ENCODE data around the gene TENT4B.

Gene TENT4B

DNA sequence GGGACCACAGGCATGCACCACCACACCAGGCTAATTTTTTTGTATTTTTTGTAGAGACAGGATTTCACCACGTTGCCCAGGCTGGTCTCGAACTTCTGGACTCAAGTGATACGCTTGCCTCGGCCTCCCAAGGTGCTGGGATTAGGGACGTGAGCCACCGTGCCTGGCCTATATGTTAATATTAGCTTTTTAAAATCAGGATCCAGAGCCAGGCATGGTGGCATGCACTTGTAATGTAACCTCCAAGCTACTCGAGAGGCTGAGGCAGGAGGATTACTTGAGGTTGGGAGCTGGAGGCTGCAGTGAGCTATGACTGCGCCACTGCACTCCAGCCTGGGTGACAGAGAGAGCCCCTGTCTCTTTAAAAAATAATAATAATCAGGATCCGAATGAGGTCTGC, 104.8 kb downstream of the TENT4B start:
- no peak overlapping the region for H3K27ac Mint-ChIP-seq
- H3K4me3 Mint-ChIP-seq: no peak overlapping the region
- H3K36me3 Mint-ChIP-seq: peaks cover 0 to 8% of the 10 kb centered on the region in 2 donors
- H3K9me3 Mint-ChIP-seq: peaks cover 0 to 1% of the 10 kb centered on the region in 2 donors
- H3K27me3 Mint-ChIP-seq: peaks cover 15 to 37% of the 10 kb centered on the region in 2 donors
- no peak for DNase-seq
- H3K4me1 Mint-ChIP-seq: peaks cover 18 to 25% of the 10 kb centered on the region in 2 donors
- ATAC-seq (replicated peaks): no peak

DNA sequence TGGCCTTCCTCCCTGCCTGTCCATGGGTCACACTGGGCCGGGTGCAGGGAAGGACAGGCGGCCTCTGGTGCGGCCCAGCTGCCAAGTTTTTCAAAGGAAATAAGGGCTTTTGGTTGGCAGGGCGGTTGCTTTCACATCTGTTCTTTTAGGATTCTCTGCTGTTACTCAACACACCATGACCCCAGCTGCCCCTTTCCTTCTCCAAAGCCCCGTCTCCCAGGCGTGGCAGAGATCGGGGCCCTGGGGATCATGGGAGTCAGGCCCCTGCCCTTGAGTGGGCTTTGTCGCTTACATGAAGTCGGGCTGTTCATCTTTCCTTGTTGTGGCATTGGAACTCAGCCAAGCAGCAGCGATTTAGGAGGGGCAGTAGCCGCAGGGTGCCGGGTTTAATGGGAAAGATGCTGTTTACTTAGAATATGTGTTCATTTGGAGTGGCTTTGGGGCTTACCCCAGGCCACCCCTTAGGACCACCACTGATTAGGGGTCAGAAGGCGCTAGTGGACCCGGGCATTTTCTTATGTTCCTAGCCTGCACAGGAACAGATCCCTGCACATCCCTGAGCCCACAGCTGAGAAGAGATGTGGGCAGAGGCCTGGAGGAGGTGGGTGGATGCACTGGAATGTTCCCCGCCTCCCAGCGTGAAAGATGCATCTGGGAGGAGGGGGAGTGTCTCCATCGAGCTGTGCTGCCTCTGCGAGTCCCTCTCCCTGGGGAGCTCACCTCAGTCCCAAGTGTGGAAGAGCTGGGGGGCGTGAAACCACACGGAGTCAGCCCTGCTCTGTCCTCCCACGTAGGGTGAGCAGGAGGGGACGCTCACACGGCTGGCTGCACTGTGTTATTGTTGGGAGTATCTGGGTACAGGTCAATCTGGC, 106.5 kb downstream of the TENT4B start:
- ATAC-seq (replicated peaks): no peak
- H3K27ac Mint-ChIP-seq: no peak overlapping the region
- H3K27me3 Mint-ChIP-seq: peaks cover 15 to 37% of the 10 kb centered on the region in 2 donors
- H3K9me3 Mint-ChIP-seq: peaks cover 0 to 1% of the 10 kb centered on the region in 2 donors
- no peak for DNase-seq
- peaks cover 0 to 8% of the 10 kb centered on the region in 2 donors for H3K36me3 Mint-ChIP-seq
- no peak overlapping the region for H3K4me3 Mint-ChIP-seq
- H3K4me1 Mint-ChIP-seq: peaks cover 28 to 36% of the 10 kb centered on the region in 2 donors

DNA sequence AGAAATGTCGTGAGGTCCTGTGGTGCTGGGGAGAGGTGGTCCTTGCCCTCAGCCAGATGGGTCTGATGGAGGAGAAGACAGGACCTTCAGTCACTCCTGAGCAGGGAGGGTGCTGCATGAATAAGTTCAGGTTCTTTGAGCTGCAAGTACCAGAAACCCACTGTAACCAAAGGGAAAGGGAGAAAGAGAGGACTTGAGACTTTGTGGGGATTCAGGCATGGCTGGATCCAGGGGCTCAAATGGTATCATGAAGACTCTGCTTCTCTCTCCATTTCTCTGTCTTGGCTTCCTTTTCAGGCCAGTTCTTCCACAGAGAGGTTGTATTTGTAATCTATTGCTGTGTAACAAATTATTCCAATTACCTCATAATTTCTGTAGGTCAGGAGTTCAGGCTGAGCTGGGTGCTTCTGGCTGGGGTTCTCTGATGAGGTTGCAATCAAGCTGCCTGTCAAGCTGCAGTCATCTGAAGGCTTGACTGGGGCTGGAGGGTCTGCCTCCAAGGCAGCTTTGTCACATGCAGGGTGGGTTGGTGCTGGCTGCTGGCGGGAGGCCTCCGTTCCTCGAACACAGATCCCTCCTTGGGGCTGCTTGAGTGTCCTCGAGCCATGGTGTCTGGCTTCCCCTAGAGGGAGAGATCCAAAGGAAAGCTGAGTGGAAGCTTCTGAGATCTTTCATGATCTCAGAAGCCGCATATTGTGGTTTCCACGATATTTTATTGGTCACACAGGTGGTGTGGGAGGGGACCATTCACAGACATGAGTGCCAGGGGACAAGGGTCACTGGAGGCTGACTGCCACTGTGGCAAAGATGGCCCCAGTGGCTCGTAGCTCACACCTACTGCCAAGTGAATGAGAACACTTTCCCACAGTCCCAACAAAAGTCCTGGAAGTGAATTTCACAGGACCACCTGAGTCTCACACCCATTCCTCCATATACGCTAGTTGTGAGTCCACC, 107.4 kb downstream of the TENT4B start:
- Mint-ChIP-seq H3K36me3 (peaks cover 0 to 8% of the 10 kb centered on the region in 2 donors), H3K27ac (no peak overlapping the region), H3K9me3 (peaks cover 0 to 1% of the 10 kb centered on the region in 2 donors), H3K4me1 (peaks cover 33 to 45% of the 10 kb centered on the region in 2 donors), H3K27me3 (peaks cover 15 to 37% of the 10 kb centered on the region in 2 donors), H3K4me3 (no peak overlapping the region)
- ATAC-seq (replicated peaks) (no peak), DNase-seq (no peak)

DNA sequence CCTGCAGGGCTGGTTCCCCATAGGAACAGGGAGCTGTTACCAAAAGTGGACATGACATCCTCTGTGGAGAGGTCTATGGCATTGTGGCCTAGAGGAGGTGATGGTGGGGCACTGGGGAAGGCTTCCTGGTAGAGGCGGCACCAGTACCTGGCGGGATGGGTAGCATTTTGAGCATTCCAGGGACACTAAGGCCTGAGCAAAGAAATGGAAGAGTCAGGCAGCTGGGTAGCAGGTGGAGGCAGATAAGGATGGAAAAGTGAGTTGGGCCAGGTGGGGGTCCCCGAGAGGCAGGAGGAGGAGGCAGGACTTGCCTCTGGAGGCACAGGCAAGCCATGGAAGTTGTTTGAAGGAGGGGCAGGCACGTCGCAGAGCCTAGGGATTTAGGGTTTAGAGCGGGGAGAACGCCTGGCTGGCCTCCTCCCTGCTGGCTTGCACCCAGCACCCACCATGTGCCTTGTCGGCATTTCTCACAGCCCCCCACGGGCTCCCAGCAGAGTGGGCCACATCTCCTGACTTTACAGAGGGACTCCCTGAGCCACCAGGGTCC, 108.1 kb downstream of the TENT4B start:
- Mint-ChIP-seq H3K27me3 (peaks cover 15 to 37% of the 10 kb centered on the region in 2 donors), H3K9me3 (peaks cover 0 to 1% of the 10 kb centered on the region in 2 donors), H3K36me3 (peaks cover 0 to 8% of the 10 kb centered on the region in 2 donors), H3K4me1 (peaks cover 37 to 53% of the 10 kb centered on the region in 2 donors), H3K27ac (no peak overlapping the region), H3K4me3 (no peak overlapping the region)
- ATAC-seq (replicated peaks) (no peak), DNase-seq (no peak)

DNA sequence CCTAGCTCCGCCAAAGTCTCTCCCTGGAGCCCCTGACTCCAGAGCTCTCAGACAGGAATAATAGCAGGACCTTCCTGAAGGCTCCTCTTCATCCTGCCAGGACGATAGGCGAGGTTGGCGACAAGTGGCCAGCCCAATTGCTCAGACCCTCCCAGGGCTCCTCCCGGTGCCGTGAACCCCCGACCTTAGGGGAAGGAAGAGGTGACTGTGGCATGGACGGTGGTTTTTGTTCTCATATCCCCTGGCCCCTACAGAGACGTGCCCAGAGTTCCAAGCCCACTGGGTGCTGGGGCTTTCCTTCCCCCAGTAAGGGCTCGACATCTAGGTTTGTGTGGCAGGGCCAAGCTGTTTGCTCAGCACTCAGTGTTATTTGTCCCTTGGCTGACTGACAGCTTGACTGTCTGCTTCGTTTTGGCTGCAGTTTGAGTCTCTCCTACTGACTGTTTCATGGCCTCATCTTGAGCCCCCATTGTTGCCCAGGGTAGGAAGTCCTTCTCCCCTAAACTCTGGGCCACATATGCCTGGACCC, 108.7 kb downstream of the TENT4B start:
- ATAC-seq (replicated peaks): no peak
- Mint-ChIP-seq H3K9me3 (peaks cover 0 to 1% of the 10 kb centered on the region in 2 donors), H3K27me3 (peaks cover 15 to 37% of the 10 kb centered on the region in 2 donors), H3K27ac (no peak overlapping the region), H3K36me3 (peaks cover 0 to 8% of the 10 kb centered on the region in 2 donors), H3K4me3 (no peak overlapping the region), H3K4me1 (peaks cover 39 to 58% of the 10 kb centered on the region in 2 donors)
- DNase-seq: no peak

DNA sequence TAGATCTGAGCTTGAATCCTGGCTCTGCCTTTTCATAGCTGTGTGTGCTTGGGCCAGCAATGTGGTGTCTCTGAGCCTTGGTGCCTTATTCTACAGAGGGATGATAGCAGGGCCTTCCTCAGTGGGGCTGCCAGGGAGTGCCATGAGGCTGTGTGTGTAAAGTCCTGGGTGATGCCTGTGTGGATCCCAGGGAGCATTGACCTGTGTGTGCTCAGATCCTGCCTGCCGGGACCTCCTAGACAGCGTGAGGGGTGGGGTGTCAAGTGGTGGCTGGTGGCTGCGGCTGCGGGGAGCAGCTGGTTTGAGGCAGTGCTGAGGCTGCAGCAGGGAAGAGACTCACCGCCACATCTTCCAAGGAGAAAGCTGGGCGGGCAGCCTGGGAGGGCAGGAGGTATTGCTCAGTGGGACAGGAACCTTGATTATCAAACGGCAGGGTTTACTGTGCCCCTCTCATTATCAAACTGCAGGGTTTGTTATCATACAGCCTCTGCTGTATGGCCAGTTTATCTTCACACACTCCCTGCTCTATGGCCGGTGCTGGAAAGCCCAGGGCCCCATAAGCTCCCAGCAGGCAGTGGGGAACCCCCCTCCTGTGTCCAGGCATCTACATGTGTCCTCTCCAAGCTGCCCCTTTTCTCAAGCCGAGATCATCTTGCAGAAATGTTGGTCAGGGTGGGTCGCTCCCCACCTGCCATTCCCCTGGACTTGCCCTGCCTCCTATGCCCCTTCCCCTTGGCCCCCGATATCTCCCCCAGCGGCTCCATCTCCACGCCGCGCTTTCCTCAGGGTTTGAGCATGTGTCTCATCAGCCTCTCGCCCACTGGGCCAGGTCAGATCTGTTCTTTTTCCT, 110.2 kb downstream of the TENT4B start:
- H3K9me3 Mint-ChIP-seq: peaks cover 0 to 1% of the 10 kb centered on the region in 2 donors
- no peak overlapping the region for H3K4me3 Mint-ChIP-seq
- H3K27me3 Mint-ChIP-seq: peaks cover 15 to 37% of the 10 kb centered on the region in 2 donors
- peak overlapping the region; percentile 53 for H3K27ac Mint-ChIP-seq
- DNase-seq: no peak
- ATAC-seq (replicated peaks): no peak
- H3K4me1 Mint-ChIP-seq: peaks cover 48 to 72% of the 10 kb centered on the region in 2 donors
- peaks cover 0 to 8% of the 10 kb centered on the region in 2 donors for H3K36me3 Mint-ChIP-seq

DNA sequence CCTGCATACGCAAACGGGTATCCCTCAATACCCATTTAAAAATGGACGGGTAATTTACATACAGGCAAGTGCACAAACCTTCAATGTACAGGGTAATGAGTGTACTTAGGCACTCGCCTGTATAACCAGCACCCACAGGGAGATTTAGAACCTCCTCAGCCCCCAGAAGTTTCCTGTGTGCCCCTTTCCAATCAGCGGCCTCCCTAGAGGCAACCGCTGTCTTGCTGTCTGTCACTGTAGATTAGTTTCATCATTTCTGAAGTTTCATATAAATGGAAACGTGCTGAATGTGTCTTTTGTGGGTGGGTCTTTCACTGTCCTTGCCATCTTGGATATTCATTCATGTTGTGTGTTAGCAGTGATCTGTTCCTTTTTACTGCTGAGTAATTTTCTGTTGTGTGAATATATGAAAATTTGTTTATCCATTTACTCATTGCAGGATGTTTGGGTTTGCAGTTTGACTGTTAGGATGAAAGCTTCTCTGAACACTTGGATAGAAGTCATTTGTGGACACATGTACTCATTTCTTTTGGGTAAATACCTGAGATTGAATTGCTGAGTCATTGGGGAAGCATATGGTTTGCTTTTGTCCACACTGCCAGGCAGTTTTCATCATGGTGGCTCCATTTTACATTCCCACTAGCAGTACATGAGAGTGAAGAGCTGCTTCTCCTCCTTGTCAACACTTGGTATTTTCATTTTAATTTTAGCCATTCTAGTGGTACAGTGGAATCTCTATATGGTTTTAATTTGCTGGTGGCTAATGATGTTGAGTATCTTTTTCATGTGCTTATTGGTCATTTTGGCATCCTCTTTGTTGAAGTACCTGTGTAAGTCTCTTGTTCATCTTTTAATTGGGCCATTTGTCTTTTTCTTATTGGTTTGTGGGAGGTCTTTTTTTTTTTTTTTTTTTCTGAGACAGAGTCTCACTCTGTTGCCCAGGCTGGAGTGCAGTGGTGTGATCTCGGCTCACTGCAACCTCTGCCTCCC, 111.1 kb downstream of the TENT4B start:
- Mint-ChIP-seq H3K9me3 (peaks cover 0 to 1% of the 10 kb centered on the region in 2 donors), H3K4me3 (no peak overlapping the region), H3K36me3 (peaks cover 0 to 10% of the 10 kb centered on the region in 2 donors), H3K27ac (peak overlapping the region; percentile 74), H3K4me1 (peaks cover 53 to 77% of the 10 kb centered on the region in 2 donors), H3K27me3 (peaks cover 14 to 32% of the 10 kb centered on the region in 2 donors)
- ATAC-seq (replicated peaks) (peak; percentile 17 to 21), DNase-seq (no peak)

DNA sequence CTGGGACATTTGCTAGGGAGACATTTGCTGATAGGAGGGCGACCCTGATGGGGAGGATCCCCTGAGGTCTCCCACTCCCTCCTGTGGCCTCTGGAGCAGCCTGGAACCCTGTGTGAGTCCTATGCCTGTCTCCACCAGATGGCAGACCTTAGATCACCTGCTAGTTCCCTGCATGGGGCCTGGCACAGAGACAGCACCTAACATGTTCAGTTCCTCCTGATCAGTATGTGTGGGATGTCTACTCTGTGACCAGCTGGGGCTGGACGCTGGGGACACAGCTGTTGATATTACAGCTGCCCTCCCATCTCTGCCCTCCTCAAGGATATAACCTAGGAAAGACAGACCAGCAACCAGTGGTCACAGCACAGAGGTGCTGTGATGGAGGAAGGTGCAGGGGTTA, 112.2 kb downstream of the TENT4B start:
- Mint-ChIP-seq H3K36me3 (peaks cover 0 to 6% of the 10 kb centered on the region in 2 donors), H3K4me3 (peak overlapping the region; percentile 57 to 63), H3K27ac (peak overlapping the region; percentile 83), H3K4me1 (peaks cover 44 to 77% of the 10 kb centered on the region in 2 donors), H3K27me3 (peaks cover 4 to 21% of the 10 kb centered on the region in 2 donors), H3K9me3 (no peaks in the 10 kb centered on the region)
- ATAC-seq (replicated peaks): peak; percentile 23 to 41
- DNase-seq: no peak

DNA sequence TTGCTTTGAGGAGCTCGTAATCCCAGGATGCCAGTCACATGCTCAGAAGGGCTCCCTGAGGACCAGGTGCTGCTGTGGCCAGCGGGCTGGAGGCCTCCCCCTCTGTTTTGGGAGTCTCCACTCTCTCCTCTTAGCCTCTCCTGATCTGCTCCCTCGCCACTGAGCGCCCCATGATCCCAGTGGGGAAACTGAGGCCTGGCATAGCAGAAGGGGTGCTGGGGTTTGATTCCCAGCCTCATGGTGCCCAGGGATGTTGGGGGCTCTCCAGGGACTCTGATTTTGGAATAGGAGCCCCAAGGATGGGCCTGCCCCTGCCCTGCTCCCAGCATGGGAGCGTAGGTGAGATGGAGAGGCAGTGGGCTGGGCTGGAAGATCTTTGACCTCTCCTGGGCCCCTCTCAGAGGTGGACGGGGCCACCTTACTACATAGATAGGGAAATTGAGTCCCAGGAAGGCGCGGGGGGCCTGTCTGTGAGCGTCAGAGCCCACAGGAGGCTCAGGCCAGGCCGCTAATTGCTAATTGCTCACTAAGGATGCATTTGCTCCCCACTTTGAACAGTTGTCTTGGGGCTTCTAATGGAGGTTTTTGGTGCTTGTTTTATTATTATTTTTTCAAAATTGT, 112.7 kb downstream of the TENT4B start:
- peaks cover 0 to 16% of the 10 kb centered on the region in 2 donors for H3K27me3 Mint-ChIP-seq
- H3K4me3 Mint-ChIP-seq: peak overlapping the region; percentile 89 to 91
- peaks cover 42 to 78% of the 10 kb centered on the region in 2 donors for H3K4me1 Mint-ChIP-seq
- peak overlapping the region; percentile 97 for H3K27ac Mint-ChIP-seq
- no peaks in the 10 kb centered on the region for H3K9me3 Mint-ChIP-seq
- ATAC-seq (replicated peaks) (no peak), DNase-seq (no peak)
- H3K36me3 Mint-ChIP-seq: peaks cover 0 to 3% of the 10 kb centered on the region in 2 donors

DNA sequence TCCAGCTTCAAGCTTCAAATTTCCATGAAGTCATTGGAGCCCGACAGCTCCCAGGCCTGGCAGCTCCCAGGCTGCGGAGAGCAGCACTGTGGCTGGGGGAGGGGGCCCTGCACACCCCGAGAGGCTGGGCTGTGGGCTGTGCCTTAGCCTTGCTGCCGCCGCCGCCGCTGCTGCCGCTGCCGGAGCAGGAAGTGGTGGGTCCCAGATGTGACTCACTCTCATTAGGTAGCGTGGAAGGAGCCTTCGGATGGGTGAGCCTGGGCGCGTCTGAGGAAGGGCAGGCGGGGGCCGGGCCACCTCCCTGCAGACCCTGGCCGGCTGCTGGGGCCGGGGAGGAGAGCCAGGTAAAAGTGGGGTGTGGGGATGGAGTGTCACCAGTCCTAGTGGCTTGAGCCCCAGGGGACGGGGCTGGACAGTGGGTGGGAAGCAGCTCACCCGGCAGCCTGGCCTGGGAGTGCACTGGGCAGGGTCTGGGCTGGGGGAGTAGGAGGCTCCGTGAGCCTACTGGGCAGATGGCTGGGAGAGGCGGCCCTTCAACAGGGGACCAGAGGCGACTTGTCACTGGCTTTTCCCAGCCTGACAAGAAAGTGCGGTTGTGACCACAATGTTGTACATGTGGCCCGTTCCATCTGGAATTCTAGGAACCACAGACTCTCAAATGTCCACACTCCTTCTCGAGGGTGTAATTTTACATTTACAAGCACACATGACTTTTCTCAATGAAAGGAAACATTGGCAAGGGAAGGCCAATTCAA, 113.4 kb downstream of the TENT4B start, which contains the start of gene ADCY7:
Gene ADCY7 (plus strand): TSS at position 215 of the 755 bp plus-strand sequence. CDS start 21,629 bp downstream, outside the sequence.
- DNase-seq (peak; percentile 70), ATAC-seq (replicated peaks) (peak; percentile 93 to 95)
- H3K9me3 Mint-ChIP-seq: no peaks in the 10 kb centered on the region
- peaks cover 0 to 9% of the 10 kb centered on the region in 2 donors for H3K27me3 Mint-ChIP-seq
- peak within 1 kb of the TSS; percentile 89 to 91 for H3K4me3 Mint-ChIP-seq
- peak within 1 kb of the TSS; percentile 97 for H3K27ac Mint-ChIP-seq
- H3K4me1 Mint-ChIP-seq: peaks cover 44 to 84% of the 10 kb centered on the region in 2 donors
- H3K36me3 Mint-ChIP-seq: peaks cover 0 to 3% of the 10 kb centered on the region in 2 donors

DNA sequence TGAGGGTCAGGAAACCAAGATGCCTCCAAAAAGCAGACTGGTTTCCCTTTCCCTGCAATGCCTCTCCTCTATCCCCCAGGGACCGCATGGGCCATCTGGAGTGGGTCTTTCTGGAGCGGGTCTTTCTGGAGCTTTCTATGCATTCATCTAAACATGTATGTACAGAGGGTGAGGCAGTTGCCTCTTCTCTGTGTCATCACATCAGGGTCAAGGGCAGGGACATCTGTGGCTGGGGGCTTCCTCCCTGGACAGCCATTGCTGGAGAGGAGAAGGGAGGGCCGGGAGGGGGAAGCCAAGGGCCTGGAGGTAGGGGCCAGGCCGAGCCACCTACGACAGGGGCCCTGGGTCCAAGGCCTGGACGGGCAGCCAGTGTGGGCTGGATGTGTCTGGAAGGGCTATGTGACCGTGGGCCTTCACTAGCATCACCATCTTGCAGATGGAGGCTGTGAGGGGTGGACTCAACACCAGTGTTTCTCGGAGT, 114.1 kb downstream of the TENT4B start:
- DNase-seq: no peak
- ATAC-seq (replicated peaks): no peak
- H3K27ac Mint-ChIP-seq: peak overlapping the region; percentile 97
- peaks cover 0 to 4% of the 10 kb centered on the region in 2 donors for H3K27me3 Mint-ChIP-seq
- H3K9me3 Mint-ChIP-seq: no peaks in the 10 kb centered on the region
- H3K4me1 Mint-ChIP-seq: peaks cover 42 to 86% of the 10 kb centered on the region in 2 donors
- H3K4me3 Mint-ChIP-seq: peak overlapping the region; percentile 89 to 91
- peaks cover 1 to 7% of the 10 kb centered on the region in 2 donors for H3K36me3 Mint-ChIP-seq
